ENCODE measurements around the gene INPP4B. TPM values are rescaled to one million over a fixed set of nuclear protein-coding genes. Genes with fewer than 3 reads are reported as not detected.

The INPP4B gene
- total RNA-seq, 1 experiment from 2014 or later, result 17.6 TPM

DNA sequence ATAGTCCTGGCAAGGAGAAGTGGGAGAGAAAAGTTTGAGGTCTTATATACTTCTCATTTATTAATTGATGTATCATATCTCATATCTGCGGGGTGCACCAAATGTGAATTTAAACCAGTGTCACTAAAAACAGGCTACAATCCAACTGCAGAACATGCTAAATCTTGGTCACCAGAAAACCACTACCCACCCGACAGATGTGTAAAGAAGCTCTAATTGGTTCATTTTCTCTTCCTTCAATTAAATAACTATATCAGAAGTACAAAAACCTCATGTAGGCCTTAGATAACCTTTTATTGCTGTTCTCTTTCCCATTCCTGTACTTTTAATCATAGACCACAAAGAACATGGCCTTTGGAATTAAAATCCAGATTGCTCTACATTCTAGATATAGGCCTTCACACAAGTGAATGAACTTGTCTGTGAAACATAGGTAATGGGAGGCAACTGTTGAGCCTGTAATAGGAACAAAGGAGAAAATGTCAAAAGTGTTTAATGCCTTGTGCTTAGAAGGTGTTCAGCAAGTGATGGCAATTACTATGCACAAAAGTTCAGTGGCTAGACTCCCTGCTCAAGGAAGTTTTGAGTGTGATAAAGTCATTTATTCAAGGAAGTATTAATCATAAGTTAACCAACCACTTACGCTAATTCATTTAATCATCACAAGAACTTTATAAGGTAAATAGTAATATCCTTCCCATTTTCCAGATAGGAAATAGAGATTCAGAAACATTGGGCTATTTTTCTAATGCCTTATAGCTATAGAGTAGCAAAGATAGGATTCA, 425.6 kb downstream of the INPP4B start:
- no peak for DNase-seq (ENCODE audit: unreplicated experiment)
- H3K9me3 Mint-ChIP-seq (ENCODE audit: unreplicated experiment), result no peaks in the 10 kb centered on the region
- H3K4me1 Mint-ChIP-seq (ENCODE audit: insufficient read depth, unreplicated experiment), result peaks cover 7% of the 10 kb centered on the region
- intact Hi-C loops (cut with micrococcal nuclease), result no loop called here
- peak overlapping the region; percentile 27 for H3K27ac Mint-ChIP-seq (ENCODE audit: low read depth, unreplicated experiment)
- H3K36me3 Mint-ChIP-seq (ENCODE audit: insufficient read depth, unreplicated experiment), result no peaks in the 10 kb centered on the region
- no TSS peak for BruUV-seq (replicated peaks)
- H3K27me3 Mint-ChIP-seq (ENCODE audit: insufficient read depth, unreplicated experiment), result no peaks in the 10 kb centered on the region
- CTCF ChIA-PET, result interaction anchor here (1.3 kb wide), 1 partner anchor 67 kb away, joined by 3 read pairs; no protein-coding TSS in a partner anchor
- TF ChIP-seq, protein P1, sequence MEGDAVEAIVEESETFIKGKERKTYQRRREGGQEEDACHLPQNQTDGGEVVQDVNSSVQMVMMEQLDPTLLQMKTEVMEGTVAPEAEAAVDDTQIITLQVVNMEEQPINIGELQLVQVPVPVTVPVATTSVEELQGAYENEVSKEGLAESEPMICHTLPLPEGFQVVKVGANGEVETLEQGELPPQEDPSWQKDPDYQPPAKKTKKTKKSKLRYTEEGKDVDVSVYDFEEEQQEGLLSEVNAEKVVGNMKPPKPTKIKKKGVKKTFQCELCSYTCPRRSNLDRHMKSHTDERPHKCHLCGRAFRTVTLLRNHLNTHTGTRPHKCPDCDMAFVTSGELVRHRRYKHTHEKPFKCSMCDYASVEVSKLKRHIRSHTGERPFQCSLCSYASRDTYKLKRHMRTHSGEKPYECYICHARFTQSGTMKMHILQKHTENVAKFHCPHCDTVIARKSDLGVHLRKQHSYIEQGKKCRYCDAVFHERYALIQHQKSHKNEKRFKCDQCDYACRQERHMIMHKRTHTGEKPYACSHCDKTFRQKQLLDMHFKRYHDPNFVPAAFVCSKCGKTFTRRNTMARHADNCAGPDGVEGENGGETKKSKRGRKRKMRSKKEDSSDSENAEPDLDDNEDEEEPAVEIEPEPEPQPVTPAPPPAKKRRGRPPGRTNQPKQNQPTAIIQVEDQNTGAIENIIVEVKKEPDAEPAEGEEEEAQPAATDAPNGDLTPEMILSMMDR (IDR thresholded peaks at IDR 0.05; ENCODE audit: unreplicated experiment), result no peak
- no peak overlapping the region for H3K4me3 Mint-ChIP-seq (ENCODE audit: unreplicated experiment)
- POLR2A ChIA-PET, result no interaction called here

DNA sequence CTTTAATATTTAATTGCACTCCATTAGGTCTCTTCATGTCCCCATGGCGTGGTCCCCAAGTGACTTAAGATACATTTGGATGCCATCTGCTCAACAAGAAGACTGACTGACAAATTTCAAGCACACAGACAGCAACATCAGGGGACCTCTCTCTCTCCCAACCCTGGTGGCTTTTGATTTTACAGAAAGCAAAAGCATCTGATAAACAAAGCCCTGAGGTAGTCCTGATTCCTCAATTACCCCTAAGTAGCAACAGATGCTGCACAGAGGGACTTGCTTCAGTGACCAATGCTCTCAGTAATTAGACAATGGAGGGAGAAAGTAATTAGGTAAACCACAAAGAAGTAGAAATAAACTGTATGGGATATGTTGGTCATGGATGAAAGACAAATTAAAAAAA, 426.4 kb downstream of the INPP4B start:
- intact Hi-C loops (cut with micrococcal nuclease), result no loop called here

DNA sequence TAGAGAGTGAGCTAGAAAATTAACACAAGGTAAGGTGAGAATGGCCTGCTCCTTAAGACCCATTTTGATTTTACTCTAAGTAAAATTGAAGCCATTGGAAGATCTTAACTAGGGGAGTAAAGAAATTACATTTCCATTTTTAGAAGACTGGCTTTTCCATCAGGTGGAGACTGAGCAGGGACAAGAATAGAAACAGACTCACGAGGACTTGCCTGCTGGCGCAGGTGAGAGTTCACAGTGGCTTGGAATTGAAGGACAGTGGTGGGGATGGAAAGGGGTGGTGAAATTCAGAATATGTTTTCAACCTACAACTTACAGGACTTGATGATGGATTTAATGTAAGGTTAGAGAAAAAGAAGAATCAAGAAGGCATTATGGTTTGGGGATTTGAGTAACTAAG, 427.4 kb downstream of the INPP4B start:
- no TSS peak for BruUV-seq (replicated peaks)
- ChIA-PET POLR2A (interaction anchor here (1.4 kb wide), 1 partner anchor 13 kb away, joined by 6 read pairs; no protein-coding TSS in a partner anchor), CTCF (no interaction called here)
- no peak overlapping the region for H3K4me3 Mint-ChIP-seq (ENCODE audit: unreplicated experiment)
- peaks cover 7% of the 10 kb centered on the region for H3K4me1 Mint-ChIP-seq (ENCODE audit: insufficient read depth, unreplicated experiment)
- no peak for DNase-seq (ENCODE audit: unreplicated experiment)
- no peaks in the 10 kb centered on the region for H3K9me3 Mint-ChIP-seq (ENCODE audit: unreplicated experiment)
- H3K27me3 Mint-ChIP-seq (ENCODE audit: insufficient read depth, unreplicated experiment), result no peaks in the 10 kb centered on the region
- TF ChIP-seq, protein P1 (IDR thresholded peaks at IDR 0.05; ENCODE audit: unreplicated experiment), result no peak
- intact Hi-C loops (cut with micrococcal nuclease), result no loop called here
- H3K36me3 Mint-ChIP-seq (ENCODE audit: insufficient read depth, unreplicated experiment), result no peaks in the 10 kb centered on the region
- H3K27ac Mint-ChIP-seq (ENCODE audit: low read depth, unreplicated experiment), result no peak overlapping the region

More for the DNA sequence above, 426.4 kb downstream of the INPP4B start:
- no peaks in the 10 kb centered on the region for H3K27me3 Mint-ChIP-seq (ENCODE audit: insufficient read depth, unreplicated experiment)
- H3K4me1 Mint-ChIP-seq (ENCODE audit: insufficient read depth, unreplicated experiment), result peaks cover 7% of the 10 kb centered on the region
- H3K27ac Mint-ChIP-seq (ENCODE audit: low read depth, unreplicated experiment), result no peak overlapping the region
- TF ChIP-seq, protein P1 (IDR thresholded peaks at IDR 0.05; ENCODE audit: unreplicated experiment), result no peak
- no peaks in the 10 kb centered on the region for H3K9me3 Mint-ChIP-seq (ENCODE audit: unreplicated experiment)
- DNase-seq (ENCODE audit: unreplicated experiment), result no peak
- CTCF ChIA-PET, result no interaction called here
- no peak overlapping the region for H3K4me3 Mint-ChIP-seq (ENCODE audit: unreplicated experiment)
- H3K36me3 Mint-ChIP-seq (ENCODE audit: insufficient read depth, unreplicated experiment), result no peaks in the 10 kb centered on the region
- BruUV-seq (replicated peaks), result no TSS peak
- POLR2A ChIA-PET, result interaction anchor here (1.4 kb wide), 1 partner anchor 14 kb away, joined by 6 read pairs; no protein-coding TSS in a partner anchor

DNA sequence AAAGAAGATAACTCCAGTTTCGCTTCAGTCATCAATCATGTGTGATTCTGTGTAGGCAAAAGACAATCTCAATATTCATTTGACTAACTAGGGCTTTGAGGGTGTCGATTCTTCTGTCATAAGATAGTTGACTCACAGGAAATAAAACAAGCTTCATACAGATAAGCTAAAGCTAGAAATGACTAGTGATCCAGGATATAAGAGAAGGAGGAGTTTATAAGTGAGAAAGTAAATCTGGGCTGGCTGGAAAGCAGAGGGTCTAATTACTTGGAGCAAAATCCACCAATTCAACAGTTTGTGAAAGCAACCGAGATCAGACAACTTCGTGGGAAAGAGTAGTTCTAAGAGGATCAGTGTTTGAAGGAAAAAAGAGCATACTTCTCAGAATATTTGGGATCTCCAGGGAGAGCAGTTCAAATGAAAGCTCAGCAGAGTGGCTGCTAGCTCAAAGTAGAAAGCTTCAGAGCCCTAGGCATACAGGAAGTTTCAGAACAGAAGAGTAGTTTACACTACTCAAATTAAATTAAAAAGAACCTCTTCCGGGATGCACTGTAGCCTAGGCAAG, 429.3 kb downstream of the INPP4B start:
- intact Hi-C loops (cut with micrococcal nuclease), result no loop called here
- peak overlapping the region; percentile 29 for H3K27ac Mint-ChIP-seq (ENCODE audit: low read depth, unreplicated experiment)
- no peak overlapping the region for H3K4me3 Mint-ChIP-seq (ENCODE audit: unreplicated experiment)
- CTCF ChIA-PET, result interaction anchor here (0.6 to 1.2 kb wide), 4 partner anchors 63 to 1807 kb away, joined by 3 to 6 read pairs (median 4); no protein-coding TSS in a partner anchor
- no peaks in the 10 kb centered on the region for H3K36me3 Mint-ChIP-seq (ENCODE audit: insufficient read depth, unreplicated experiment)
- no TSS peak for BruUV-seq (replicated peaks)
- H3K27me3 Mint-ChIP-seq (ENCODE audit: insufficient read depth, unreplicated experiment), result no peaks in the 10 kb centered on the region
- no peak for DNase-seq (ENCODE audit: unreplicated experiment)
- no peaks in the 10 kb centered on the region for H3K9me3 Mint-ChIP-seq (ENCODE audit: unreplicated experiment)
- peaks cover 7% of the 10 kb centered on the region for H3K4me1 Mint-ChIP-seq (ENCODE audit: insufficient read depth, unreplicated experiment)
- TF ChIP-seq, protein P1 (IDR thresholded peaks at IDR 0.05; ENCODE audit: unreplicated experiment), result no peak
- POLR2A ChIA-PET, result interaction anchor here (1.9 kb wide), 1 partner anchor 10 kb away, joined by 4 read pairs; no protein-coding TSS in a partner anchor
